Transverse colon (tissue), 4 donors: ENCODE data around the gene CCR5AS.

Source experiments
- DNase-seq: peaks from one replicate; pipeline ENCODE4 v3.0.0-alpha.2; 2019
- H3K27ac ChIP-seq, 4 donors: fragments of 200-600 bp; sonication (generic); 2 replicates each; pipeline ENCODE4 v1.5.1; 2016 to 2018; ENCODE audit warnings: inconsistent platforms in 4 of 4
- H3K27me3 ChIP-seq: fragments of 200-600 bp; sonication (generic); 2 replicates; pipeline ENCODE4 v1.5.1; 2017; ENCODE audit warnings: inconsistent platforms
- H3K36me3 ChIP-seq, 4 donors: fragments of 200-600 bp; sonication (generic); 2 replicates each; pipeline ENCODE4 v1.5.1; 2017 to 2019; ENCODE audit warnings: inconsistent platforms in 4 of 4
- H3K4me1 ChIP-seq, 4 donors: fragments of 200-600 bp; sonication (generic); 2 replicates each; pipeline ENCODE4 v1.5.1; 2017 to 2020; ENCODE audit warnings: inconsistent platforms in 4 of 4
- H3K4me3 ChIP-seq, 4 donors: fragments of 200-600 bp; sonication (generic); 1 replicate in 1 of 4; 2 replicates in 3 of 4; pipeline versions ENCODE4 v1.5.1 to v1.6.1; 2017 to 2019; ENCODE audit warnings: inconsistent platforms in 4 of 4
- H3K9me3 ChIP-seq, 2 donors: fragments of 200-600 bp; sonication (generic); 2 replicates each; pipeline ENCODE4 v1.5.1; 2017 to 2019; ENCODE audit warnings: inconsistent platforms in 2 of 2
- EP300 ChIP-seq: sonication (generic); formaldehyde crosslinking; IDR thresholded peaks from one replicate; pipeline ENCODE4 v1.6.1; 2017; ENCODE audit warnings: antibody characterized with exemption, low read depth
- POLR2A ChIP-seq: fragments of 450-650 bp; IDR thresholded peaks from one replicate; pipeline ENCODE4 v1.6.1; 2016; ENCODE audit warnings: antibody characterized with exemption, mild to moderate bottlenecking, moderate library complexity
- POLR2AphosphoS5 ChIP-seq, 3 donors: sonication (generic); formaldehyde crosslinking; IDR thresholded peaks; one replicate each; pipeline ENCODE4 v1.6.1; 2016; ENCODE audit warnings: antibody characterized with exemption in 3 of 3
- WGBS, 2 donors: methylation state at CpG; one replicate each; pipeline ENCODE4 v1.1.5; 2018; ENCODE audit warnings: low coverage in 1 of 2; 5-methylcytosine and 5-hydroxymethylcytosine counted together
- in situ Hi-C, 4 donors: fragments of 200-750 bp; cut with MboI; loops; one replicate each; pipeline versions ENCODE4 v1.15.0 to v1.15.1; 2017; ENCODE audit warnings: low sequenced_read_pairs in 3 of 4, low pct_ligation_motif_present in 1 of 4, low pct_unique_long_range_greater_than_20kb in 1 of 4
- intact Hi-C: fragments of 100-400 bp; cut with DNase I; formaldehyde crosslinking; loops from one replicate; pipeline ENCODE4 v1.15.1; 2023; ENCODE audit warnings: low total_unique reads
- TF ChIP-seq, protein P1 (sequence below), 5 experiments: fragments of 200-600 bp in 3 of 5; fragments of 450-650 bp in 2 of 5; sonication (generic) in 3 of 5; IDR thresholded peaks; 1 replicate in 2 of 5; 2 replicates in 3 of 5; pipeline ENCODE4 v1.5.1; 2016 to 2017; ENCODE audit warnings: antibody characterized with exemption in 5 of 5, inconsistent platforms in 3 of 5, mild to moderate bottlenecking in 2 of 5, moderate library complexity in 1 of 5

The CCR5AS gene

DNA sequence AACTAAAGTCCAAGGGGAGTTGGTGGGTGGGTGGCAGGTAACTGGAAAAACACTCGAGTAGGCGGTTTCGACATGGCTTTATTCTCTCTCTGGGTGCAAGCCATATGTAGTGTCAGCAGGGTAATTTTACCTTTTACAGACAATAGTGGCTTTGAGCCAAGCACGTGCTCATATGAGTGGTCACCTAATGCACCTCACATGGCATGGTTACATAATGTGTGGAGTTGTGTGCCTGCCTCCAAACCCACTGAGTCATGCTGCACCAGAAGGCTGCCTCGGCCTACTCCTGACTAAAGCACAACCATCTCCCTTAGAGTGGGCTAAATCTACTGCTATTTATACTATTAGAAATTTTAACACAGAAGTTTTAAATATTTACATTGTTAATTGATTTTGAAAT, 16.7 kb upstream of the CCR5AS start:
- intact Hi-C loops (no loop called here), in situ Hi-C loops (no loop called here)
- H3K27ac ChIP-seq = no peak overlapping the region
- 63 to 88% methylated on average over 1 to 5 of the region's 5 CpGs for WGBS, 2 donors
- H3K4me1 ChIP-seq = peaks cover 0 to 10% (median 4%) of the 10 kb centered on the region in 4 donors
- TF ChIP-seq POLR2AphosphoS5 (IDR thresholded peaks at IDR 0.05) (no peak), POLR2A (no peak), EP300 (no peak)
- TF ChIP-seq, protein P1, sequence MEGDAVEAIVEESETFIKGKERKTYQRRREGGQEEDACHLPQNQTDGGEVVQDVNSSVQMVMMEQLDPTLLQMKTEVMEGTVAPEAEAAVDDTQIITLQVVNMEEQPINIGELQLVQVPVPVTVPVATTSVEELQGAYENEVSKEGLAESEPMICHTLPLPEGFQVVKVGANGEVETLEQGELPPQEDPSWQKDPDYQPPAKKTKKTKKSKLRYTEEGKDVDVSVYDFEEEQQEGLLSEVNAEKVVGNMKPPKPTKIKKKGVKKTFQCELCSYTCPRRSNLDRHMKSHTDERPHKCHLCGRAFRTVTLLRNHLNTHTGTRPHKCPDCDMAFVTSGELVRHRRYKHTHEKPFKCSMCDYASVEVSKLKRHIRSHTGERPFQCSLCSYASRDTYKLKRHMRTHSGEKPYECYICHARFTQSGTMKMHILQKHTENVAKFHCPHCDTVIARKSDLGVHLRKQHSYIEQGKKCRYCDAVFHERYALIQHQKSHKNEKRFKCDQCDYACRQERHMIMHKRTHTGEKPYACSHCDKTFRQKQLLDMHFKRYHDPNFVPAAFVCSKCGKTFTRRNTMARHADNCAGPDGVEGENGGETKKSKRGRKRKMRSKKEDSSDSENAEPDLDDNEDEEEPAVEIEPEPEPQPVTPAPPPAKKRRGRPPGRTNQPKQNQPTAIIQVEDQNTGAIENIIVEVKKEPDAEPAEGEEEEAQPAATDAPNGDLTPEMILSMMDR (IDR thresholded peaks at IDR 0.05) = no peak
- no peak overlapping the region for H3K4me3 ChIP-seq
- no peaks in the 10 kb centered on the region for H3K9me3 ChIP-seq
- no peak for DNase-seq
- no peaks in the 10 kb centered on the region for H3K27me3 ChIP-seq
- no peaks in the 10 kb centered on the region for H3K36me3 ChIP-seq

DNA sequence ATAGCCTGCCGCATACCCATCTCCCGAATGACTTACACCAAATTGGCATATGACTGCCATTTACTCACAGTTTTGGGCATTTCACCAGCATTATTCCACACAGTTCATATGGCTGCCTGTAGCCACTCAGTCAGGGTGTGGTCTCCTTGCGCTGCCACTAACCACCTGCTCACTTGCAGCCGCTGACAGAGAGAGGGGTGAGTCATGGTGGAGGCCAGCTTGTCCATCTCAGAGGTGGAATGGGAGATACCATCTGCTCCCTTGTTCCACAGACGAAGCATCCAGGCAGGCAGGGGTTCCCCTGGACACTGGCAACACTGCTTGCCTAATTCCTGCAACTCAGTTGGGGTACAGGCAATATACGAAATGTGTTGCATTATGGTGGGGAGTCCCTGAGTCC, 15.8 kb upstream of the CCR5AS start:
- TF ChIP-seq, protein P1 (IDR thresholded peaks at IDR 0.05) = no peak
- TF ChIP-seq EP300 = no peak
- peak in 1 of 3 donors; percentile 21 for TF ChIP-seq POLR2AphosphoS5 (IDR thresholded peaks at IDR 0.05)
- no peak for TF ChIP-seq POLR2A
- Histone ChIP-seq H3K27me3 (no peaks in the 10 kb centered on the region), H3K4me3 (no peak overlapping the region), H3K36me3 (no peaks in the 10 kb centered on the region), H3K4me1 (peaks cover 0 to 3% (median 0%) of the 10 kb centered on the region in 4 donors), H3K9me3 (no peaks in the 10 kb centered on the region), H3K27ac (peak overlapping the region in 1 of 4 donors; percentile 47)
- intact Hi-C loops (no loop called here), in situ Hi-C loops (no loop called here)
- WGBS, 2 donors = 50 to 65% methylated on average over 2 to 6 of the region's 6 CpGs
- peak; percentile 44 for DNase-seq

DNA sequence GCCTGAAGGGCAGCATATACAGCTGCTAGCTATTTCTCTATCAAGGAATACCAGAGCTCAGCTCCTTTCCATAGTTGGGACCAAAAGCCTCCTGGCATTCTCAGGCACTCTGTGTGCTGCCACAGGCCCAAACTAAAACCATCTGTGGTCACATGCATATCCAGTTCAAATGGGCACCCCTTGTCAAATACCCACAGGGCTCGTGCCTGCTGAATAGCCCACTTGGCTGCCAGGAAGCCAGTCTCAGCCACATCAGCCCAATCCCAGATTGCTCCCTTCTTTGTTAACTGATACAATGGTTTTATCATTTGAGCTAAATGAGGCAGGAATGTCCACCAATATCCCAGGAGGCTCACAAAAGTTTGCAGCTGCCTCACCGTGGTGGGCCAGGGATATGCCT, 14.1 kb upstream of the CCR5AS start:
- Histone ChIP-seq H3K27me3 (no peaks in the 10 kb centered on the region), H3K36me3 (no peaks in the 10 kb centered on the region), H3K27ac (no peak overlapping the region), H3K9me3 (no peaks in the 10 kb centered on the region), H3K4me3 (no peak overlapping the region), H3K4me1 (peaks cover 0 to 7% (median 3%) of the 10 kb centered on the region in 4 donors)
- WGBS, 2 donors = 89% methylated on average over 2 of the region's 2 CpGs; no CpG with 5 or more reads in 1 of the 2 donors
- in situ Hi-C loops (no loop called here), intact Hi-C loops (no loop called here)
- TF ChIP-seq, protein P1 (IDR thresholded peaks at IDR 0.05) = no peak
- no peak for TF ChIP-seq EP300
- no peak for TF ChIP-seq POLR2A
- no peak for TF ChIP-seq POLR2AphosphoS5 (IDR thresholded peaks at IDR 0.05)
- no peak for DNase-seq

DNA sequence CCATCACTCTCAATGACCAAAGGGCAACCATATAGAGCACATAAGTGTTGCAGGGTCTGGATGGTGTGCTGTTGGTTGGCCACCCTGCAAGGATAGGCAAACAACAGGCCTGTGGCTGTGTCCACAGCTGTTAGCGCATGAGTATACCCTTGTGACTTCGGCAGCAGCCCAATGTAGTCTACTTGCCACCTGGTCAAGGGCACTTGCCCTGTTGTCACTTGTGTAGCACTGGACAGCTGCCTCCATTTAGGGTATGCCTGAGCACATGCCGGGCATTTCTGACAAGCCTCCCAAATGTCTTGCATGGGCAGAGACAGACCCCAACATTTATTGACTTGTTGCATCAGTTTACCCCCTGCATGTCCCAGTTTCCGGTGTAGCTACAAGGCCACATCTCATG, 12.9 kb upstream of the CCR5AS start:
- Histone ChIP-seq H3K9me3 (no peaks in the 10 kb centered on the region), H3K27me3 (no peaks in the 10 kb centered on the region), H3K27ac (no peak overlapping the region), H3K4me1 (peaks cover 0 to 8% (median 4%) of the 10 kb centered on the region in 4 donors), H3K4me3 (no peak overlapping the region), H3K36me3 (no peaks in the 10 kb centered on the region)
- intact Hi-C loops (no loop called here), in situ Hi-C loops (no loop called here)
- no peak for TF ChIP-seq EP300
- DNase-seq = no peak
- 90 to 100% methylated on average over 1 to 4 of the region's 4 CpGs for WGBS, 2 donors
